NCI-H82 treated with DMSO at 0.1 percent for 48 hours (cell line): ENCODE results near the gene GRM7.

ENCODE experiments used
- DNase-seq: peaks from one replicate; lab custom pipeline; 2025; ENCODE audit not compliant: unreplicated experiment; lab: John Stamatoyannopoulos, UW

The GRM7 gene

DNA sequence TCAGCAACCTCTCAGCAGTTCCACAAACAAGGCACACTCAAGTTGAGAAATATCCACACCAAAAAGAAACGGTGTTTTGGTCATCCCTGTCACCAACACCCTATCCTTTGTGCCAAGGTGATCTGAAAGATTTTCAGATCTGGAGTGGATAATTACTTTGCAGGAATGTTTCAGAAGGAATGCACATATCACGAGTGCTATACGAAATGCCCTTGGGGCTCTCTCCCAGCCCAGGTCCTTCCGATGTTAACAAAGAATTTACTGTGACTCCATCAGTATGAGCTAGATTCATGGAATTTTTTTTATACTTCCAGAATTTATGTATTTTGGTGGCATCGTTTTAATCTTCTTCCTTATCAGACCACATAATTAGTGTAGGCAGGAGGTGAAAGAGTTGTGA is 105.0 kb downstream of the GRM7 start:
- DNase-seq: no peak

DNA sequence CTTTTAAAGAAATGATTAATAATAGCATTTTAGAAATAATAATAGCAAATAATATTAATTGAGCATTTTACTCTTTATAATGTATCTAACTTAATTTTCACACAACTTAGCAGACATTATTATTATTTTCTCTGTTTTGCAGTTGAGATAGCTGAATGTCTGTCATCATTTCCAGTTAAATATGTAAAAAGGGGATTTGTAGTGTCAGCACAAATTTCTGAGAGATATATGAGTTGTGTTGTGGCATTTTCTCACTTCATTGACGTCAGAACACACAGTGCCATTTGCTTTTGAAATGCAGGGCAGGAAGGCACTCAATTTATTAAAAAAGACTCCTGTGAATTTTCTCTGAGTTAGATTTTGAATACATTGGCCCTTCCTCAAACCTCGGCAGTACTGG is 111.0 kb downstream of the GRM7 start:
- no peak for DNase-seq

DNA sequence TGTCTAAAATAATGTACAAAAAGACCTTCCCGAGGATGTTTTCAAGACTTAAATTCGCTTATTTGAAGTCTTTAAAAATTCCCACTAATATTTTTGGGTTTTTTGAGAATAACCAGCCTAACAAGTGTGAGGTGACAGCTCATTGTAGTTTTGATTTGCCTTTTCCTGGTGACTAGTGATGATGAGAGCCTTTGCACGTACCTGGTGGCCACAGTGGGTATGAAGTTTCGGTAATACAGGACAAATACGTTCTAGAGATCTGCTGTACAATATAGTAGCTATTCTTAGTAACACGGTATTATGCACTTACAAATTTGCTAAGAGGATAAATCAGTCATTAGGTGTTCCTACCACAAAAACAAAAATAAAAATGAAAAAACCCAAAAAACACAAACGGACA is 124.9 kb downstream of the GRM7 start:
- DNase-seq: no peak

DNA sequence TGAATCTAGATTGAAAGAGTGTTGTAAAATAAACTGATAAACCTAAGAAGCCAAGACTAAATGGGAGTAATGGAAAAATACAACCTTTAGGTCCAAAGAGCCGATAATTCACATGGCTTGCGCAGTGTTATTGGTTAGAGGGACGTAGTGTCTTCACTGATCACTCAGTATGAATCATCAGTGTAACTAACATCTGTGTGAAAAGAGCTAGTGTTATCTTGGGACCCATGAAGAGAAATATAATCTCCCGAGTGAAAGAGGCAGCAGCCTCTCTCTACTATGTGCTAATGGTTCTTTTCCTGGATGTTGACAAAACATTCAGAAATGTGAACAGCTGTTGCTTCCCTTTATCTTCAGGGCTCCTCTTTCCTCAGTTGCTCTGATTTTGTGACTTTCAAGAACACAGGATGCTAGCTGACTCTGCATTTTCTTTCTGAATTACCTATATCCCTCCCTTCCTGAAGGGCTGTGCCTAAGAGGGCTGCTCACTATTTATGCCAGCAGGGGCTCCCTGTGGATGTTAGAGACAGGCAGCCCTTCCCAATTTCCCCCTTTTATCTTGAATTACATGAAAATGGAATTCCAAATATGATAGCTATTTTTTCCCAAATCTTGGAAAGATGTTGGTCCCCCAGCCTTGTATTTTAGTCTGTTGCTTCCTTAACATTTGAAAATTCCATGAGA is 128.8 kb downstream of the GRM7 start:
- DNase-seq: no peak

DNA sequence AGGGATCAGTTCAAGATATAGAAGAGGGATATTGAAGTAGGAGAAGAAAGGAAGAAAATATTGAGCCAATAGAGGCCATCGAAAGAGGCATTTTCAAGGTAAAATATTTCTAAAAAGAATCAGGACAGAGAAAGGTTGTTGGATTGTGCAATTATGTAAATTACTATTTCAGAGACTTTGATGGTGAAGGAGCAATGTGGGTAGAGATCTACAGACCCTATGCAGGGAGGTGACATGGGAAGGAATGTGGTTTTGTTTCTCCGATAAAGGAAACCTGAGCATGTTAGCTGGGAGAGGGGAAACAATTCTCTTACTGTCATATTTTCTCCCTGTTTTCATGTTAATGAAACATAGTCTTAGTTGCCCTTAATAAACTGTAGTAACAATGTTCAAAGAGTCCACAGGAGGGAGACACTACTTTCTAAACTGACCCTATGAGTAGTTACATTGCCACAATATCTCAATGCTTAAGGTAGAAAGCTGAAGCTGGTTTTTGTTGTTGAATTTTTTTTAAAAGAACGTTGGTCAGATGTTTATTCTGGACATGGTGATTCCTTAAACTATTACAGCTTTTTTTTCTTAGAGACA is 133.3 kb downstream of the GRM7 start:
- DNase-seq: no peak

DNA sequence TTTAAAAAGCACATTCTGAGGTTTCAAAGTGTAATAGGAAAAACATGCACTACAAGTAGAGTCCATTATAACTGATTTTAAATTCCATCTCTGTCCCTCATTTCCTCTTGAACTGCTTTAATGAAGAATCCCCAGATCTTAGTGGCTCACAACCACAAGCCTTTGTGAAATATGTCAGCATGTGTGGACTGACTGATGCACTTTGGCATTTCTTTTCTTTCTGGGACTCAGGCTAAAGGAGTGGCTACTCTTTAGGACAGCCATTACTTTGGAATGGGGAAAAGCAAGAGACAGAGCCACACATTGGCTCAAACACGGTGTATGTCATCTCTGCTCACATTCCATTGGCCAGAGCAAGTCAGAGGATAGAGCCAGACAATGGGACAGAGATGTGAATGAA is 139.6 kb downstream of the GRM7 start:
- no peak for DNase-seq

DNA sequence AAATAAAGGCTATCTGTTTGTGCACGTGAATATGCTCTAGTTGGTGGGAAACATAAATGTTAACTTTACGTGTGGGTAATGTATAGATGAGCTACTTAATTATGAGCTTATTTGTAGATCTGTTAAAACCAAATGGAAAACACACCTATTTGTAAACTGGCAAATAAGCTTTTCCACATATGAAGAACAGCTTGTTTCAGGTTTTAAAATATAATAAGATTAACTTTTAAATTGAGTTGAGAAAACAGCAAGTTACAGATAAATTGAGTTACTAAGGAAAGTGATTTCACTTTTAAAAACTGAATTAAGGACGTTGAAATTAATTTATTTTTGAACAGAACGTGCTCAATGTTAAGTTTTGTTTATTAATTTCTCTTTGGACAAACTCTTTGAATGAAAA is 140.5 kb downstream of the GRM7 start:
- no peak for DNase-seq

DNA sequence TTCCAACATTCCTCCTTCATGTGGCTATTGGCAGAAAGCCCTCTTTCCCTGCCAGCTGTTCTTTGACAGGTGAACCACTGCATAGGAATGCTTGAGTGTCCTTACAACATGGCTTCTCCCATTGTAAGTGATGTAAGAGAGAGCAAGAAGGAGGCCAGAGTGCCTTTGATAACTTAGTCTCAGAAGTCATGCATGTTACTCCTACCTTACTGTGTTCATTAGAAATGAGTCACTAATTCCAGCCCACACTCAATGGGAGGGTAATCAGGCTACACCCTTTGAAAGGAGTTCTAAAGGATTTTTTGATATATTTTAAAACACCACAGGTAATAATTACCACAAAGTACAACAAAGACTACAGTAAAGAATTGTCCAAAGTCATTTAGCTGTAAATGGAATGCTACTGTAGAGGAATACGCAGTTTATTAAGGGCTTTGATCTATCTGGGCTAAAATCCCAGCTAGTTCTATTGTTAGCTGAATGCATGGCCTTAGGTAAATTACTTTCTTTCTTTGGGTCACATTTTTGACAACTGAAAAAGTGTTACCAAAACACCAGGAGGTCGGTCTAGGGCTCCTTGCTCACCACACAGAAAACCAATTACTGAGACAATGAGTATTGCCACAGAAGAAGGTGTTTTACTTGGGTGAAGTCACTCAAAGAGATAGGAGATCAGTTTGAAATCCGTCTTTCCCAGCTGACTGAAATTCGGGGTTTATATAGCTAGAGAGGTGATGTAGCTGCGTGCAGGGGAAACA is 154.9 kb downstream of the GRM7 start:
- no peak for DNase-seq

DNA sequence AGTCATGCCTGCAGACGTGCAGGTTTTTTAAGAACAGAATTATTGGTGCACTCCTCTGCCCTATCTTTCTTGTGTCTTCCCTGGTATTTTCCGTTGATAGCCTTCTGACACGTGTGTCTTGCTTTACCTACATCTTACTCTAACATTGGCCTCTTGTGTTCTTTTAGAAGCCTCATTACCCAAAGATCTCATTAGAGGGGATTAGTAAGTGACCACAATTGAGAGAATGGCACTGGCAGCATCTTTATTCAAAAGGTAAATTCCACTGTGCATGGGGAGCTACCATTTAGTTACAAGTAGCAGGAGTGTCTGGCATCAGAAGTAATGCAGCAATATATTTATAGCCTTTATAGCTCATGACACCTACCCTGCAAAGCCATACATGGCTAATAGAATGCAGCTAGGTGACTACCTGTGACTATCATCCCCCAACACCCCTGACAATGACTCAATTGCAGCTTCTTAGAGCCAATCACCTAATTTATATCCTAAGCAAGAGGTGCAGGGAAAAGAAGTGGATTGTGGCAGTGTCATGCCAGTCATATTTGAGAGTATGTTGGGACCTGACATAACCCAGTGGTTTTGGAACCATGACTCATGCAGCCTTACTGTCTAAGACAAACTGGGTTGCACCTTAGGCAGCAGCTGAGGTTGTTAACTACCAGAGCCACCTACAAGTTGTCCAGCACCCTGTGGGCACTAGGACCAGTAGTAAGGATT is 164.8 kb downstream of the GRM7 start:
- DNase-seq: no peak

DNA sequence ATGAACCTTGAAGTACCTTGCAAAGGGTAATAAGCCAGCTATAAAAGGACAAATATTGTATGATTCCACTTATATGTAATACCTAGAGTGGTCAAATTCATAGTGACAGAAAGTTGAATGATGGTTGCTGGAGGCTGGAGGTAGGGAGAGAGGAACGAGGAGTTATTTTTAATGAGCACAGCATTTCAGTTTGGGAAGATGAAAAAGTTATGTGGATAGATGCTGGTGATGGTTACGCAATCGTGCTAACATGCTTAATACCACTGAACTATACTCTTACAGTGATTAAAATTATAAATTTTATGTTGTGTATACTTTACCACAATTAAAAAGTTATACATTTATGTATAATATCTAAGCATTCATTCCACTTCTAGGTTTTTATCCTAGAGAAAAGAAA is 168.6 kb downstream of the GRM7 start:
- DNase-seq: no peak

DNA sequence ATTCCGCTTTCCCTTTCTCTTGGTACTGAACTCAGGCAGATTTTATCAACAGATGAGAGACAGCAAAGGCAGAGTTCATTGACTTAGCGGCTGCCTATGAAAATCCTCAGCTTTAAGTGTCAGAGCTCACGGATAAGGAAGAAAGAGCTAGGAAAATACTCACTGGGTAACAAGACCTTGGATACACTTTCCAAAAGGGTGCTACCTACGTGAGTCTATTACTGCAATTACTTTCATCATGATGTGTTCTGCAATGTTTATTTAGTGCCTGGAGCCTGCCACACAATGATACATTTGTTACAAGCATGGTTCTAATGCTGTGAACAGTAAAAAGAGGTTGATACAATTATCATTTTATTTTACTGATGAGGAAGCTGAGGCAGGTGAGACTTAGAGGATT is 177.5 kb downstream of the GRM7 start:
- no peak for DNase-seq

DNA sequence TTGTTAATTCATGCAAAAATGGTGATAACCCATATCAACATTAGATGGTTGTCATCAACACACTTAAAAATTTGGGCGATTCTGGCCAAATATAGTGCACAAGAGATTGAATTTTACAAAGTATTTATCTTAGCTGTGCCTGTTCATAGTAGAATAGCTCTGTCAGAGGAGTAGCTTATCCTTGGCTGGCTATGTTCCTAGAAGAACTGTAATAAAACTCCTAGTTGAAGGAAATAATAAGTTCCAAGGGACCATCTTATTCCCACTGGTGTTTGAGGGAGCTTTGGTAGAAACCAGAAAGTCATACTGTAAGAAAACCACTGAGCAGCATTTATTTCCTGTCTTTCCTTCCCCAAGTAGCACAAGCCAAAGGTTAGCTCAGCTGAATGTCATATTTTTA is 201.8 kb downstream of the GRM7 start:
- DNase-seq: no peak

DNA sequence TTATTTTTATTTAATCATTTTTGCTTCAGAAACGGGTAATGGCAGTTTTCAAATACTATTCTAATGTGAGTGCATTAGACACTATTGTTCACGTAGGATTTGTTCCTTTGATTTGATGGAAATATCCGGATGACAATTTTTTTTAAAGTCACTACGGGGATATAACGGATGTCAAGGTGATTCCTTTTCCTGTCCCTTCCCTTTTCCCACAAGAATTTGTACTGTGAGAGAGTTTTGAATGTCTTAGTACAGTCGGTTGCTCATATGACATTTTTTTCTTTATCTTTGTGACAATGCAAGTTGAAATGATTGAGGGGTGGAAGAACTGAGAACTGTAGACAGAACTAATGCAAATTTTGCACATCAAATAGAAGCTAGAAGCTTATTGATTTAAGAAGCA is 209.5 kb downstream of the GRM7 start:
- DNase-seq: no peak

DNA sequence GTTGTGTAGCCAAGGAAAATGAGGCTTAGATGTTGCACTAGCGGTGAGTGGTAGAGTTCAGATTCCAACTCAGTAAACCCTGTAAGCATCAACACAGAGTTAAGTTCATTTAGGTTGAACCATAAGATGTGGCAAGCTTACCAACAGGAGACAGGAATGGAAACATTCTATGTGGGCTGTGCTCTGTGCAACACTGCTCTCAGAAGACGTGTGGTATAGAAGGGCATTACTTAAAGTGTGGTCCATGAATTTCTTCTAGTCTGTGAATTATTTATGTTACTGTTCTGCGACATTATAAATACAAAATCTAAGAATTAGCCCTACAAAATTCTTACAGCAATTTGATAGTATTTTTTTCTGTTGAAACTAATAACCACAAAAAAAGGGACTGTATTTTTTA is 213.3 kb downstream of the GRM7 start:
- DNase-seq: no peak

DNA sequence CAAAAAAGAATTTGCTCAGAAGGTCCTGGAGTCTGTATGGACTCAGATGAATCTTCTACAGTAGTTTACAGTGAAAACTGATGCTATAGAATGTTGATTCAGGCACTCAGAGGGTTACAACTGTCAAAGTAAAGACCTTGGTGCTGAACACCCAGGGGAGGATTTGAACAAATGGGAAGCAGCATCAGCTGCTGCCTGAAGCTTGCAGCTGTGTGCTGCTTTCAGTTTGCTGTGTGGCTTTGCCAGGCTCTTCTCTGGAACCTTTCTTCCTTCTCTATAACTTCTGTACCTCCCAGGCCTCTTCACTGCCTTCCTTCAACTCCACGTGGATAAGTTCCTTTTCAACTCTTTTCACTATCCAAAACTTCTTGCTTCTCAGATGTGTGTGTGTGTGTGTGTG is 214.2 kb downstream of the GRM7 start:
- no peak for DNase-seq

DNA sequence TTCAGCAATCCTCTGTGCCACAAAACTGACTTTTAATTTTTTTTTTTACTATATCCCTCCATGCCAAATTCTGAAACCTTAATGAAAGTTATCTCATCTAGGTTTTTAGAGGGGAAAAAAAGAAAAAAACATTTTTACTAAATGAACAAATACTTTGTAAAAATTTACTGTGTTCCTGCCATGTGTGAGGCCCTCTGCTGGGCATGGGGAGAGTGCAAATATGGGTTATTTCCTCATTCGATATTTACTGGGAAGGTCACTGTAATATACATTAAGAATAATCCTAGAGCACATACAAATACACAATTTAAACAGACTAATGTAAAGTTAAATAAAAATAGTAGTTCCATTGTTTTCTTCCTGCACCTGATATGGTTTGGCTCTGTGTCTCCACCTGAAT is 215.0 kb downstream of the GRM7 start:
- DNase-seq: no peak

DNA sequence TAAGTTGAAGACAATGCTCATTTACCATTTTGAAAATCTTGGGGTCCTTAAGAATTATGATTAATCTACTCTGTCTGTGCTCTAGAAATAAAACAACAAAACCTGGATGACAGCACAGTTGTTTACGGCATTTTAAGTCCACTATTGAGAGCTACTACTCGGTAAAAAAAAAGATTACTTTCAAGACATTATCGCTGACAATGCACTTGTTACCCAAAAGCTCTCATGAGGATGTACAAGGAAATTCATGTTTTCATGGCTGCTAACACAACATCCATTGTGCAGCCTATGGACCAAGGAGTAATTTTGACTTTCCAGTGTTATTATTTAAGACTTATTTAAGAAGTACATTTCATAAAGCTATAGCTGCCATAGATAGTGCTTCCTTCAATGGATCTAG is 221.3 kb downstream of the GRM7 start:
- no peak for DNase-seq

DNA sequence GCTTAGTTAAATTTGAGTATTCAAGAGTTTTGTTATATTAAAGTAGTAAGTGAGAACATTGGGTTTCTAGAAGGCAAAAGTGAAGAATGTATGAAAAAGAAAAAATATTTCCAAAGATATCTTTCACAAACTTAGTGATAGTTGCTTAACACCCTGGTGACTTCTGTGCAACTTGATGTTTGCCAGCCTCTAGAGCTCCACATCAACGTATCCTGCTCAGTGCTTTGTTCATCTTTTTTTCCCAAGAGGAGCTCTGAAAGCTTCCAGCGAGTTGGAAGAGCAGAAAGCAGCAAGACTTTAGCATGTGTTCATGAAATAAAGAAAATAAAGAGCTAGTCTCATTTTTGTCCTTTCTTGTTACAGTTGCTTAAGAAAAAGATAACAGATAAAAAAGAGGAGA is 225.5 kb downstream of the GRM7 start:
- no peak for DNase-seq

DNA sequence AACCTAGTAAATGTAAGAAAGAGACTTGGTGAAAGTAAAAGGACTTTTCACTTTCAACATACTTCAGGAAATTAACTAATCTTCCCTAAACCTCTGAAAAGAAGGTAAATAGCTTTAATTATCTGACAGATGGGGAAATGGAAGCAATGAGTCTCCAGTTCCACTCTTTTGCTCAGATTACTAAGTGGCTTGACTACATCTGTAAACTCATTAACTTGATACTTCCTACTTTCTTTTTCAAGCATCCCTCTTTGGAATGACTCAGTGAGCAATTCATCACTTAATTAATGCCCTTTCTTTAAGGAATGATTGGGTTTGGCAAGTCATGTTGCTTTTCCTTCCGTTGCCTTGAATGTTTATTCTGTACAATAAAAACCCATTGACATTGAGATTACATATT is 234.2 kb downstream of the GRM7 start:
- DNase-seq: no peak

DNA sequence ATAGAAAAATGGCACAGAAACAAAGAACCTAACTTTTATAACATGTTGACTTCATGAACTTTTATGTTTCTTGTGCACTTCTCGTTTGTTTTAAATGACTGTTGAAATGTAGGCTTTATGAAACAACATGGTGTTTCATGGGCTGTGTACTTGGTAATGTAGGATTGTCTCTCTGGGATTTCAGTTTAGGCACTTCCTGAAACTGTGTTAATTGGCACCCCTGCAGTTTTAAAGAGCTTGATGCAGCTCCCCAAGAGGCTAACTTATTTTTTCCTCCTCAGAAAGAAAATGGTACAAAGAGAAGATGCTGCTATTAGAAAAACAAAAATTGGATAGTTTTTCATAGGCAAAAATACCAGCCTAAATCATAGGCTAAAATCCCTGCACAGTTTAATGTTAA is 239.2 kb downstream of the GRM7 start:
- no peak for DNase-seq

DNA sequence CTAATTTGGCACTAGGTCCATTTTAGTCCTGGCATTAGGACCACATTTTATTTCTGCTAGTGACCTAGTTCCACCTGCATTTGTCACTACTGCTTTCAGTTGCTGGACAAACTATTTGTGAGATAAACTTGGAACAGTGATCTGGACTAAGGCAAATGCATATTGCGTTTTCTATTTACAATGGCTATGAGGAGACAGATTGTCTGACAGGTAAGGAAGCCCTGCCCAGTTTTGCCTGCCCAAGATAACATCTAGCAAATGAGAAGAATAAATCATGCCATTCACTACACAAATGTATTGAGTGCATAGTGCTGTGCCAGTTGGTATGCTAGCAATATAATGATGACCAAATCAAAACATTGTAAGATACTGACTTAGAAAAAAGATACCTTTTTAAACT is 245.7 kb downstream of the GRM7 start:
- DNase-seq: no peak

DNA sequence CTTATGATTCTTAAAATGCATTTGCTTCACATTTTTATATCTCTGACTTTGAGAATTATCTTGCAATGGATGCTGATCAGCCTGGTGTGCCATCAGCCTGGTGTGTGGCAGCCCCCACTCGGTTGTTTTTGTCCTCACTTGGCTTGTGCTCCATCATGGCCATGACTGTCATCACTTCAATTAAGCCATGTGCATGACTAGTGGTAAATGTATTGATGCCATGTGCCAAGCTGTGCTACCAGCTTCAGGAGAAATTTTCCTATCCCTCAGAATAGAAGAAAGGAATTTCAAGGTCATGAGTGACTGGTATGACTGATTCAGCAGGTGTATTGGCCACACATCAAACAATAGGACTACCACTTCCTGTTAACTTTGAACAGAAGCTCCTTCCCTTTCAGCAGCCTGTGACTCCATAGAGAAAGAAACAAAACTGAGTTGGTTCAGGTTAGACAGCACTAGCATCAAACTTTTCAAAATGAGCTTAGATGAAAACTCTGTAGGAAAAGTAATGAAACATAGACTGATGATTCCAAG is 251.7 kb downstream of the GRM7 start:
- DNase-seq: no peak
